GM23248 (cell line): ENCODE data around the gene ZNF683.

Source experiments
- EZH2 ChIP-seq: fragments of 200-600 bp; sonication (generic); IDR thresholded peaks from 2 replicates; pipeline ENCODE4 v1.6.1; 2018; ENCODE audit warnings: antibody characterized with exemption, mild to moderate bottlenecking; ENCODE audit not compliant: insufficient read depth, poor library complexity, severe bottlenecking
- EZH2phosphoT487 ChIP-seq: fragments of 200-600 bp; sonication (generic); IDR thresholded peaks from 2 replicates; pipeline ENCODE4 v1.6.1; 2018; ENCODE audit warnings: antibody characterized with exemption, moderate library complexity, mild to moderate bottlenecking, low read depth; ENCODE audit not compliant: insufficient read depth

DNA sequence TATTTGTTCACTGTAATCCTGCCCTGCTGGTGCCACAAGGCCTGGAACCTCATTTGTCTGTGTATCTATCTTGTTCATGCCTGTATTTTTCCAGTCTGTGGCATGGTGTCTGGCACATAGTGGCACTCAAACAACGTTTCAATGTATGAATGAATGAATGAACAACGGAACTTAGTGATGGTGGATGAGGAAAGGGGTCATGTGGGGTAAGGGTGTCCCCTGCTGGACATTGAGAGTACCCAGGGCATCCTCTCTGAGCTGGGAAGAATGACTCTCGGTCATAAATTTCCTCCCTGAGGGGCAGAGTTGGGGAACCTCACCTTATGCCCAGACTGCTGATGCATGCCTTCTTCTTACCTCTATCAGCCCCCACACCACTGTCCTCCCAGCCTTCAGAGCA lies 18.9 kb upstream of the ZNF683 start:
- TF ChIP-seq EZH2 (no peak), EZH2phosphoT487 (no peak)
